Lung (tissue), 12 donors: ENCODE data around the gene FRMD4A. TPM values are rescaled to one million over a fixed set of nuclear protein-coding genes. Genes with fewer than 3 reads are reported as not detected.

ENCODE experiments used
- ATAC-seq: fragments of 200-7000 bp; cut with Tn5 transposase; one replicate; pipeline ENCODE4 v1.9.1; 2020; ENCODE audit warnings: moderate number of reproducible peaks; ENCODE audit not compliant: insufficient read depth, low FRiP score
- DNase-seq, 3 donors: peaks; one replicate each; pipeline ENCODE4 v3.0.0-alpha.2; 2013 to 2017
- H3K27ac ChIP-seq, 2 donors: one replicate each; pipeline ENCODE4 v1.5.1; 2013; ENCODE audit warnings: mild to moderate bottlenecking in 2 of 2, moderate library complexity in 2 of 2, control low read depth in 1 of 2, inconsistent platforms in 1 of 2, low read depth in 1 of 2, low read length in 1 of 2
- H3K27me3 ChIP-seq, 3 donors: one replicate each; pipeline ENCODE4 v1.5.1; 2013; ENCODE audit warnings: low read length in 2 of 3; ENCODE audit not compliant: control insufficient read depth in 3 of 3, insufficient read depth in 3 of 3
- H3K36me3 ChIP-seq, 4 donors: one replicate each; pipeline ENCODE4 v1.5.1; 2013; ENCODE audit warnings: low read length in 4 of 4, mild to moderate bottlenecking in 1 of 4, moderate library complexity in 1 of 4; ENCODE audit not compliant: control insufficient read depth in 4 of 4, insufficient read depth in 4 of 4
- H3K4me1 ChIP-seq, 5 donors: one replicate each; pipeline ENCODE4 v1.5.1; 2013; ENCODE audit warnings: low read length in 5 of 5, mild to moderate bottlenecking in 2 of 5, moderate library complexity in 1 of 5; ENCODE audit not compliant: control insufficient read depth in 5 of 5, insufficient read depth in 5 of 5
- H3K4me3 ChIP-seq: one replicate; pipeline ENCODE4 v1.5.1; 2013; ENCODE audit warnings: mild to moderate bottlenecking, control low read depth, moderate library complexity
- H3K9ac ChIP-seq, 2 donors: one replicate each; pipeline ENCODE4 v1.5.1; 2013; ENCODE audit warnings: low read length in 2 of 2, control low read depth in 1 of 2; ENCODE audit not compliant: insufficient read depth in 1 of 2
- H3K9me3 ChIP-seq, 4 donors: one replicate each; pipeline ENCODE4 v1.5.1; 2013; ENCODE audit warnings: low read length in 3 of 4, mild to moderate bottlenecking in 1 of 4, moderate library complexity in 1 of 4; ENCODE audit not compliant: control insufficient read depth in 4 of 4, insufficient read depth in 3 of 4
- CTCF ChIP-seq: IDR thresholded peaks from 2 replicates; pipeline ENCODE4 v1.5.1; 2012; ENCODE audit warnings: mild to moderate bottlenecking; ENCODE audit errors: control extremely low read depth, extremely low read depth
- WGBS, 2 donors: extraction: QIAGEN DNeasy Blood & Tissue Kit; methylation state at CpG; one replicate each; pipeline ENCODE4 v1.1.7; 2013; 5-methylcytosine and 5-hydroxymethylcytosine counted together
- polyA plus RNA-seq, 2 donors: library from polyadenylated mRNA; stranded (reverse); fragments of 200-250 nt; gene quantifications; one replicate each; pipeline ENCODE4 v1.2.1, GENCODE V29; 2013
- total RNA-seq, 2 donors: library from RNA; depleted of rRNA in 1 of 2; stranded (reverse); fragments of >200 nt in 1 of 2; gene quantifications; one replicate each; pipeline ENCODE4 v1.2.1, GENCODE V29; 2014 to 2021
- donor health status: control.
- donor health status: control.
- donor health status: Bipolar disorder and iron deficiency.
- donor health status: healthy.
- donor health status: DM: yes; HTN: yes; CAD: no.

FRMD4A gene
- total and polyA plus RNA-seq, 4 donors: 12.0 to 64.5 (median 29.3) TPM

DNA sequence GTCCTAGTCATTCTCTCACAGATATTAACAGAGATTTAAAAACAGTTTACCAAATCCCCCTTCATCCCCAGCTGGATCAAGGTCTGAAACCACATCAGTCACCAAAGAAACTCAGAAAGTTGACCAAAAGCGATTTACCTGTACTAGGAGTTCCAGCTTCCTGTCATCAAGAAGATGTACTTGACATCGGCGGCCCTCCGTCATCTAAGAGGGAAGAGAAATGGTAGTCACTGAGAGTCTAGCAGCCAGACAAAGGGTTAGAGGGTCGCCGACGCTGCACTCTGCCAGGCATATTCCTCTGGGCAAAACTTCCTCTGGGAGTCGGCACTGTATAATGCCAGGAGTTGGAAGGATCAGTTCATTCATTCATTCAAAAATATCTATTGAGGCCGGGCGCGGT lies 472.0 kb downstream of the FRMD4A start:
- H3K36me3 ChIP-seq: peaks cover 0 to 6% (median 0%) of the 10 kb centered on the region in 4 donors
- no peak overlapping the region for H3K9ac ChIP-seq
- H3K27me3 ChIP-seq: peaks cover 0 to 5% (median 0%) of the 10 kb centered on the region in 3 donors
- 95 to 96% methylated on average over 11 of the region's 11 CpGs for WGBS, 2 donors
- H3K9me3 ChIP-seq: no peaks in the 10 kb centered on the region
- ATAC-seq: no peak
- TF ChIP-seq CTCF: no peak
- DNase-seq: no peak
- H3K4me3 ChIP-seq: no peak overlapping the region
- peaks cover 0 to 8% (median 4%) of the 10 kb centered on the region in 5 donors for H3K4me1 ChIP-seq
- no peak overlapping the region for H3K27ac ChIP-seq

GRCh38 chr10:13857451-13857850 lies 473.3 kb downstream of the FRMD4A start:
- no peak for ATAC-seq
- H3K9me3 ChIP-seq: no peaks in the 10 kb centered on the region
- peak in 1 of 3 donors; percentile 35 for DNase-seq
- peaks cover 0 to 7% (median 2%) of the 10 kb centered on the region in 5 donors for H3K4me1 ChIP-seq
- WGBS, 2 donors: 59 to 69% methylated on average over 4 of the region's 4 CpGs
- H3K36me3 ChIP-seq: peaks cover 0 to 6% (median 0%) of the 10 kb centered on the region in 4 donors
- peaks cover 0 to 5% (median 0%) of the 10 kb centered on the region in 3 donors for H3K27me3 ChIP-seq
- TF ChIP-seq CTCF: no peak
- no peak overlapping the region for H3K4me3 ChIP-seq
- H3K9ac ChIP-seq: no peak overlapping the region
- H3K27ac ChIP-seq: no peak overlapping the region

DNA sequence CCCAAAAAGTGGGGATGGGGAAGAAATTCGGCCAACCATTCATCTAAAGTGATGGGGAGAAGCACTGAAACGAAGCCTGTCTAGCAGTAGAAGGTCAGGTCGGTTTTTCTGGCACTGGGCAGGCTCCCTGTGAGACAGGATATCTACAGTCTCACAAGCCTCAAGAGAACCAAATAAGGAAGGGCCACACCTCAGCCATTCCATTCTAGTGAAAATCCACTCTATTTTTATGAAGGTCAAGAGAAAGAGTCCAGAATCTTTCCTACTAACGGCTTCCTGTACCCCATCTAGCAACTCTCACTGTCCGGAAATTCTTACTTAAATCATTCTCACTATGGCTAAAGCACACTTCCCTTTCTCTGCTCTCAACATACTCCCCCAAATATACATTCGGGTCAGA lies 476.9 kb downstream of the FRMD4A start:
- H3K4me1 ChIP-seq: peaks cover 0 to 5% (median 0%) of the 10 kb centered on the region in 5 donors
- no peak overlapping the region for H3K4me3 ChIP-seq
- TF ChIP-seq CTCF: no peak
- DNase-seq (no peak), ATAC-seq (peak; percentile 20)
- H3K9me3 ChIP-seq: no peaks in the 10 kb centered on the region
- H3K27ac ChIP-seq: peak overlapping the region in 1 of 2 donors; percentile 58
- no peak overlapping the region for H3K9ac ChIP-seq
- peaks cover 0 to 2% (median 0%) of the 10 kb centered on the region in 3 donors for H3K27me3 ChIP-seq
- 29 to 62% methylated on average over 6 of the region's 6 CpGs for WGBS, 2 donors
- H3K36me3 ChIP-seq: peaks cover 0 to 6% (median 0%) of the 10 kb centered on the region in 4 donors

DNA sequence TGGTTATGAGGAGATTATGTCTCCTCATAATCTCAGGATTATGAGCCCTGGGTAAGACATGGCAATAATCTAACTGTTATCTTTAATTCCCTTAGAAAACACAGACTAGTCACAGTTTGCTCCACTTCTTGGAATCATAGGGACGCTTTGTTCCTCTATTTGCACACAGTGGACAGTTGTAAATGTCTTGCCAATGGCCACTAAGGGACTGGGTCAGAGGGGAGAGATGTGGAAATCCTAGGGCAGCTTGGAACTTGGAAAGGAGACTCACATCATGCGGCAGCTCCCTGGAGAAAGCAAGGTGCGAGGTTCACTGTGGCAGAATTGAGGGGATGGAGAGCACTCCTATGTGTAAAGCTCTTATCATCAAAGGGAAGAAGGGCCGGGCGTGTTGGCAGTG lies 477.9 kb downstream of the FRMD4A start:
- no peak overlapping the region for H3K9ac ChIP-seq
- peak overlapping the region; percentile 55 to 57 for H3K27ac ChIP-seq
- TF ChIP-seq CTCF: no peak
- DNase-seq (no peak), ATAC-seq (peak; percentile 13)
- WGBS, 2 donors: 76 to 90% methylated on average over 5 of the region's 5 CpGs
- H3K27me3 ChIP-seq: peaks cover 0 to 2% (median 0%) of the 10 kb centered on the region in 3 donors
- peaks cover 0 to 6% (median 0%) of the 10 kb centered on the region in 4 donors for H3K36me3 ChIP-seq
- H3K4me1 ChIP-seq: peaks cover 0 to 8% (median 4%) of the 10 kb centered on the region in 5 donors
- no peak overlapping the region for H3K4me3 ChIP-seq
- no peaks in the 10 kb centered on the region for H3K9me3 ChIP-seq
